NCI-H69 (cell line): Measurements from ENCODE around the gene ZGPAT.
"Not testable (repeated sequence)": the region's sequence is repeated elsewhere in the genome, so short reads cannot be mapped to it uniquely, and the experiment has no call there.

Experiments
- DNase-seq: peaks from one replicate; lab custom pipeline; 2025; lab: John Stamatoyannopoulos, UW

The ZGPAT gene

DNA sequence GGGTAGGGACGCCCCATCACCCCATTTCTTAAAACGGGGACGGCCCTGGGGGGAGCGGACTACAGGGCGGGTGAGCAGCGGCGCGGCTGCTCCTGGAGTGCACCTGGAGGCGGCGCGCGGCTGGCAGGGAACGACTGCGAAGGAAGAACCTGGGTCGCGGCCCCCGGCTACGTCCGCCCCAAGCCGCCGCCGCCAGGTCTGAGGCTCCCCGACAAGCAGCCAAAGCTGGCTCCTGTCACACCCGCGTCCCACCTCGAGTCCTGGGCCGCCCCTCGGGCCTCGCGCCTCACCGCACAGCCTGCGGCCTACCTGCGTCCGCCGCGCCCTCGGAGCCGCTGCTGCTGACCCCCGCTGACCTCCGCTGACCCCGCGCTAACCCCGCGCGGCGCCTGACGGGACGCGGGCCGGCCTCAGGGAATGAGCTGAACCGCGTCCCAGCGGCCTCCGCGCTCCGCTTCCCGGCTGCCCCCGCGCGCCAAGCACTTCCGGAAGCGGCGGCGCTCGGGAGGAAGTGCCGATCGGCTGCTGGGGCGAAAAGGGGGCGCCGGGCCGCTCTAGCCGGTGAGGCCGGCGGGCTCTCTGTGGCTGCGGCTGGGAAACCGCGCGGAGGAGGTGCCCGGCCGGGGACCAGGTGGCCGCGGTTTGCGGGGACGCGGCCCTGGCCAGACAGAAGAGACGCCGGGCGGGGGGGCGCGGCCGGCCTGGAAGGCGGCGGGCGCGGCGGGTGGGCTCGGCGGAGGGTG is at the start of gene ZGPAT, which contains the start of gene ARFRP1:
ZGPAT (plus strand) TSS at position 482 of the 743 bp plus-strand sequence. CDS start 542 bp downstream, outside the sequence.
ARFRP1 (minus strand) TSS at position 419 of the 743 bp plus-strand sequence. CDS start 885 bp downstream, outside the sequence.
- DNase-seq: peak; percentile 85

- no peak for DNase-seq
These were observed 49.1 kb upstream of the ZGPAT start for GRCh38 chr20:63658749-63659187.

GRCh38 chr20:63659370-63659769 is 48.5 kb upstream of the ZGPAT start:
- DNase-seq: no peak

DNA sequence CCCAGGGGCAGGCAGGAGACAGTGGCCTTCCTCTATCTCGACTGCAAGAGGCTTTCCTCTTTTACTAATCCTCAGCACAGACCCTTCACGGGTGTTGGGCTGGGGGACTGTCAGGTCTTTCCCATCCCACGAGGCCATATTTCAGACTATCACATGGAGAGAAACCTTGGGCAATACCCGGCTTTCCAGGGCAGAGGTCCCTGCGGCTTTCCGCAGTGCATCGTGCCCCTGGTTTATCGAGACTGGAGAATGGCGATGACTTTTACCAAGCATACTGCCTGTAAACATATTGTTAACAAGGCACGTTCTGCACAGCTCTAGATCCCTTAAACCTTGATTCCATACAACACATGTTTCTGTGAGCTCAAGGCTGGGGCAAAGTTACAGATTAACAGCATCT is 47.7 kb upstream of the ZGPAT start:
- DNase-seq: not testable (repeated sequence)

GRCh38 chr20:63660622-63661021 is 47.2 kb upstream of the ZGPAT start:
- no peak for DNase-seq

DNA sequence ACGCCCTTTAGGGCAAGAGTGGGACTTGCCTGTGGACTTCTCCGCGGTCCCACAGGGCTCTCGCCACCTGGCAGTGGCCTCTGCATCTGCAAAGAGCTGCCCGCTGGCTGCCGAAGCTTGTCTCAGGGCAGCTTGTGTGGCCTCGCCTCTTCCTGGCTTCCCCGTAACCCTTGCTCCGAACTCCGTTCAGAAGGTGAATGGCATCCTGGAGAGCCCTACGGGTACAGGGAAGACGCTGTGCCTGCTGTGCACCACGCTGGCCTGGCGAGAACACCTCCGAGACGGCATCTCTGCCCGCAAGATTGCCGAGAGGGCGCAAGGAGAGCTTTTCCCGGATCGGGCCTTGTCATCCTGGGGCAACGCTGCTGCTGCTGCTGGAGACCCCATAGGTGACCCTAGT is 46.7 kb upstream of the ZGPAT start:
- no peak for DNase-seq

- DNase-seq: no peak
These were observed 45.7 kb upstream of the ZGPAT start for GRCh38 chr20:63661959-63662812.

DNA sequence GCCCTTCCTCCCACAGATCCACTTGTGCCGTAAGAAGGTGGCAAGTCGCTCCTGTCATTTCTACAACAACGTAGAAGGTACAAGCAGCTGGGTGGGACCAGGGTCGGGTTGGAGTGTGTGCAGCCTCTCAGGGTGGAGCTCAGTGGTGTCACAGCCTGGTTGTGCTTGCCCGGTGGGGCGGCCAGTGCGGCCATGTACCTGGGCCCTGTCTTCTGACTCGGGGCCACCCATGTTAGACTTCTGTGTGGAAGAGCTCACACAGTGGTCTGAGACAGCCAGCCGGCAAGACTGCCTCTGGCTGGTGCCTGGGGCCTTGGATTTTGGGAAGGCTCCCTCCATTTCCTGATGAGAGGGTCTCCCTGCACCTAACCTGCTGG is 45.0 kb upstream of the ZGPAT start:
- no peak for DNase-seq

DNA sequence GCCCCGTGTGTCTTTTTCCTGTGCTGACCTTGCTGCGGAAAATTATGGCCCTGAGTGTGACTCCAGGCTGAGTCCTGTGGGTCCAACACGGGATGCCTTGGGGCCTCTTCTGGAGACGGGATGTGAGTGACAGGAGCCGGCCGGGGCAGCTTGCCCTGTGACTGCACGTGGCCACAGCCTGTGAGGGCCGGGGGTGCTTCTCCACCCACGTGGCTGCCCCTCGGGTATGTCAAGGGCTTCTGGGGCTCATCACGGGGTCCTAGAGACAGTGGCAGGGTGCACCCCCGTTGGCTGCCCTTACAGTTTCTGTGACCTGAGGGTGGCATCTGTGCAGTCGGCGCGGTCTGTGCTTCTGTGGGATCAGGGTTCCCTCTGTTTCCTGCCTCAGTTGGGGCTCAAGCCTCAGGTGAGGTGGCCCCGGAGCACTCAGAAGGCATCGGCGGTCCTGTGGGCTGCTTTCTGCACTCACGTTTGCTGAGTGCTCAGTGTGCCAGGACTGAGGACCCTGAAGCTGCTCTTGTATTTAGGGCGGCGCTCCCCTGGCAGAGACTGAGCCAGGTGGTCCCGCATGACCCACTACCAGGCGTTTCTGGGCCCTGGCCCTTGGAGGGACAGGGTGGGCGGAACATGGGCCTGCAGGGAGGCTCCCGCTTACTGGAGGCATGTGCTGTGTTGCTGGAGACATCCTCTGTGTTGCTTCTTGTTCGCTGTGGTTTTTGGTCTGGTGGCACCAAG is 44.3 kb upstream of the ZGPAT start:
- no peak for DNase-seq

DNA sequence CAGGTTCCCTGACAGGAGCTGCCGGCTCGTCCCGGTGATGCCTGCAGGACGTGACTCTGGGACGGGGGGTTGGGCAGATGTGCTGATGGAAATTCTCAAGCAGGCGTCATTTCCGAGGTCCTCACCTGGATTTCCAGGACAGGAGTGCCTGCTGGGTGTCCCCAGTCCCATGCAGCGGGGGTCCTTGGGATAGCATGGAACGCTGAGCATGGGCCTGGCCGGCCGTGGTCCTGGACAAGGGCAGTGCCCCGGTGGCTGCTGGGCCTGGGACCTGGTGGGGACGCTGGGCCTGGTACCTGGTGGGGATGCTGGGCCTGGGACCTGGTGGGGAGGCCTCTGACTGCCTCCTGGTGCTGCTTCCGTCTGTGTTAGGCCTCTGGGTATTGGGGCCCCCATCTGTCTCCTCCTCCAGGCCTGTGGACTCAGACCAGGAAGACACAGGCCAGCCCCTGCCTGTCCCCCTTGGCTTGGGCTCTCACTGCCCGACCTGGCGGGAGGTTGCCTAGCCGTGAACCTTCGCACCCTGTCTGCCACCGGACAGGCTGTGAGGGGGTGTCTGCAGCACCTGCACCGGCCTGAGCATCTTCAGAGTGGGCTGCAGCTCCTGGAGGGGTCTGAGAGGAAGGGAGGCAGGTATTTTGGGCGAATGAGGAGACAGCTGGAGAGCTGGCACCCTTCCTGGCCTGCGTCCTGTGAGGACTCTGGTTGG is 43.5 kb upstream of the ZGPAT start:
- DNase-seq: no peak

DNA sequence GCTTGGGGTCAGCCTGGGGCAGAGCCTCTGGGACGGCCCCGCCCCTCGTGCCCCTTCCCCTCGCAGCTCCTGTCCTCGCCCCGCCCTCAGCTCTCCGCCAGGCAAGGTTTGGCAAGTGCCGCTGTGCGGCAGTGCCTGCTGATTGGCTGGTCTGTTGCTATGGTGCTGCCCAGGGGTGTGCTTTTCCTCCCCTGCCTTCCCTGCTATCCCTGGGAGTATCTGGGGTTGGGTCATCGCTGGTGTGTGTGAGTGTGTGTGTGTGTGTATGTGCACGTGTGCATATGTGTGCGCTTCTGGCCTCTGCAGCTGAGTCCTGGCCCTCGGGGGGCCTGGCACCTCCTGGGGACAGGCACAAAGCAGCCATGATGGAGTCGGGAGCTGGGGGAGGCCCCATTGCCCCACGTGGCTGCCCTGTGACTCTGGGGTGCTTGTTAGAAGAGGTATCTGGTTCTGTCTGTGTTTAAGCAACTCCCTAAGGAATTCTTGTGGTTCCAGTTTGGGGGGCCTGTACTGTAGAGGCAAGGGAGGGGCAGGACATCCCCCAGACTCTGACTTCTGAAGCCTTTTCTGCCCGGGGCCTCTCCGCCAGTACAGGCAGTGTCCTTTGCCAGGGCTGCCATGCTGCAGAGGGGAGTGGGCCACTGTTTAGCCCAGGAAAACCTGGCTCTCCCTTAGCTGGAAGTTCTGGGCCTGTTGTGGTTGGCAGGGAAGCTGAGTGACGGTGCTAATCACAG is 42.8 kb upstream of the ZGPAT start:
- peak; percentile 5 for DNase-seq

GRCh38 chr20:63665708-63666107 is 42.1 kb upstream of the ZGPAT start:
- DNase-seq: no peak

GRCh38 chr20:63667858-63668257 is 40.0 kb upstream of the ZGPAT start:
- DNase-seq: no peak

DNA sequence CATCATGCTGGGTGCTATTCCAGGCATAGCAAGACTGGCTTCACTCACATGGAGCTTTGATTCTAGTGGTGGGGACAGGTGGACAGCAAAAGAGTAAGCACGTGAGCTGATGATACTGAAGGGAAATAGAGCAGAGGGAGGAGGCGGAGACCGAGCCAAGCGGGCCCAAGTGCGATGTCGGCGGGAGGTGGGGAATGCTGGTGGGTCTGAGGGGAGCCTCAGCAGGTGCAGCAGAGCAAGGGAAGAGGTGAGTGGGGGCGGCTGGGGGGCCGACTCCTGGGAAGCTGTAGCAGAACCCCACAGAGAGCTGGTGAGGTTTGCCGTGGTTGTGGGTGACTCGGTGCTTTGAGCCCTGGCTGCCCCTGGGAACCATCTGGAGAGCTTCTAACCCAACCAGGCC is 39.5 kb upstream of the ZGPAT start:
- DNase-seq: no peak

GRCh38 chr20:63671695-63672094 is 36.1 kb upstream of the ZGPAT start:
- DNase-seq: not testable (repeated sequence)

GRCh38 chr20:63672666-63673065 is 35.2 kb upstream of the ZGPAT start:
- no peak for DNase-seq

- DNase-seq: no peak
These were observed 33.9 kb upstream of the ZGPAT start for GRCh38 chr20:63673951-63674350.

DNA sequence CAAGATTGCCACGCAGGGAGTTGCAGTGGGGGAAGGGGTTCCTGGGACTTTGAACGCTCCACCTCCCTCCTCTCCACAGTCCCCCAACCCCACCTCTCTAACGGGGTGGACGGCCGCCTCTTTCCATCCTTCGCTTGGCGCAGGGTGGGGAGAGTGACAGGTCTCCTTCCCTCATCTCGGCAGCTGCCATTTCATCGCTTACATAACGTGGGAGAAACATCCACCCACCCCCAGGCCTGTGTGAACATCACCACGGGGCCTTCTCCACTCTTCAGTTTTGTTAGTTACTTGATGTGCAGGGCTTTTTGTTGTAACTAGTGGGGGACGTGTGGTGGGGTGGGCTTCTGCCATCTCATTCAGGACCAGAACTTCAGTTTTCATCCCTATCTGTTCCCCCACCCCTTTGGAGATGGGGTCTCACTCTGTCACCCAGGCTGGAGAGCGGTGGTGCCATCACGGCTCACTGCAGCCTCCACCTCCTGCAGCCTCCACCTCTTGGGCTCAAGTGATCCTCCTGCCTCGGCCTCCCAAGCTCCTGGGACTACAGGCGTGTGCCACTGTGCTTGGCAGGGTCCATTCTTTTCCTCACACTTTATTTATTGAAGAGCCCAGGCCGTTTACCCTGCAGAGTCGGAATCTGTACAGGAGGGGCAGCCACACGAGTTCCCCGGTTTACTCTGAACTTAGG is 32.0 kb upstream of the ZGPAT start:
- no peak for DNase-seq

DNA sequence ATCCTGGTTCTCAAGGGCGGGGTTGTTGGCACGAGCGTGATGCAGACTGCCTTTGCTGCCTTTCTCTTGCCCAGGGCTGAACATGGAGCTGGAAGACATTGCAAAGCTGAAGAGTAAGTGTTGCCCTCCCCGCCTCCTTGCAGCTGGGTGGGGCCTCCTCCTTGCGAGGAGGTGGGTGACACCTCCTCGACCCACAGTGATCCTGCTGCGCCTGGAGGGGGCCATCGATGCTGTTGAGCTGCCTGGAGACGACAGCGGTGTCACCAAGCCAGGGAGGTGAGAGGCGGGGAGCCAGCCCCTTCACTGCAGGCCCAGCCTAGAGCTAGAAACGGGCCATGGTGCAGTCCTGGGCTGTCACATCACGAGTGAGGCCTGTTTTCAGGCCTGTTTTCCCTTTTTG is 29.8 kb upstream of the ZGPAT start:
- DNase-seq: no peak

DNA sequence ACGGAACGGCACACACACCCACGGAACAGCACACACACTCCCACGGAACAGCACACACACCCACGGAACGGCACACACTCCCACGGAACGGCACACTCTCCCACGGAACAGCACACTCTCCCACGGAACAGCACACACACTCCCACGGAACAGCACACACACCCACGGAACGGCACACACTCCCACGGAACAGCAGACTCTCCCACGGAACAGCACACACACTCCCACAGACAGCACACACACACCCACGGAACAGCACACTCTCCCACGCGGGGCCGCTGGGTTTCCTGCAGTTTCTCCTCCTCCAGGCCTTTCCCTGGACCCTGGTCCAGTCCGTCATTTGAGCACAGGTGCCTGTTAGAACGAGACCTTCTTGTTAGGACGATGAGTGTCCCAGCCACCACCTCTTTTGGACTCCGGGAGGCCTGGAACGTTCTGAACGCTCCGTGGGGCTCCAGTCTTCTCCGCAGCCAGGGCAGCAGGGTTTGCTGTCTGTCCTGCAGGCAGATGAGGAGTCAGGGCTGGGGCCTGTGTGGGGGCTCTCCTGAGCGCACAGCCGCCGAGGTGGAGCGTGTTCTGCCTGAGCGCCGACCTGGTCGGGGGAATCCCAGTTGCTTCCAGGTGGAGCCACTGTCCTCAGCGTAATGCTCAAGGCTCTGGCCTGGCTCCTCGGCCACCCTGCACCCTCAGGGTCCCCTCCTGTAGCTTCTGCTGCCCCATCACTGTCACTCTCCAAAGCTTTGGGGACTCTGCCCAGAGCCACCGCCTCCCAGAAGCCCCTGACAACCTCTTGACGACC is 29.0 kb upstream of the ZGPAT start:
- no peak for DNase-seq
